Trophoblast cell (in vitro differentiated cells and primary cell): ENCODE data around the gene CAST.
A peak's percentile ranks its signal among the peaks of the same experiment; 100 is the strongest.

ENCODE experiments used
- DNase-seq, 2 donors: peaks; one replicate each; pipeline ENCODE4 v3.0.0-alpha.2; 2016
- H2AFZ ChIP-seq: 2 replicates; pipeline ENCODE4 v1.6.1; 2013; ENCODE audit warnings: low read length, moderate library complexity, mild to moderate bottlenecking; ENCODE audit not compliant: insufficient read depth, poor library complexity
- H2AK5ac ChIP-seq: 2 replicates; pipeline ENCODE4 v1.6.1; 2013; ENCODE audit warnings: mild to moderate bottlenecking, low read length
- H2BK120ac ChIP-seq: 2 replicates; pipeline ENCODE4 v1.6.1; 2013; ENCODE audit warnings: low read length, mild to moderate bottlenecking, moderate library complexity; ENCODE audit not compliant: insufficient read depth, poor library complexity
- H2BK12ac ChIP-seq: 2 replicates; pipeline ENCODE4 v1.6.1; 2013; ENCODE audit warnings: mild to moderate bottlenecking, low read length, moderate library complexity
- H2BK5ac ChIP-seq: 2 replicates; pipeline ENCODE4 v1.6.1; 2013; ENCODE audit warnings: low read length, low read depth, moderate library complexity, mild to moderate bottlenecking; ENCODE audit not compliant: poor library complexity
- H3K14ac ChIP-seq: 2 replicates; pipeline ENCODE4 v1.6.1; 2013; ENCODE audit warnings: mild to moderate bottlenecking, low read length
- H3K18ac ChIP-seq: 2 replicates; pipeline ENCODE4 v1.6.1; 2013; ENCODE audit warnings: mild to moderate bottlenecking, low read length
- H3K23ac ChIP-seq: 2 replicates; pipeline ENCODE4 v1.6.1; 2013; ENCODE audit warnings: low read length
- H3K27ac ChIP-seq: 2 replicates; pipeline ENCODE4 v1.5.1; 2013; ENCODE audit warnings: low read depth, mild to moderate bottlenecking, inconsistent platforms, low read length, moderate library complexity
- H3K27me3 ChIP-seq: 2 replicates; pipeline ENCODE4 v1.6.1; 2013; ENCODE audit warnings: inconsistent platforms, mild to moderate bottlenecking, low read length, moderate library complexity; ENCODE audit not compliant: insufficient read depth
- H3K36me3 ChIP-seq, 2 experiments: 1 replicate in 1 of 2; 2 replicates in 1 of 2; pipeline ENCODE4 v1.6.1; 2013; ENCODE audit warnings: low read length in 2 of 2, mild to moderate bottlenecking in 2 of 2, moderate library complexity in 1 of 2; ENCODE audit not compliant: insufficient read depth in 2 of 2, control insufficient read depth in 1 of 2
- H3K4ac ChIP-seq: 2 replicates; pipeline ENCODE4 v1.6.1; 2013; ENCODE audit warnings: low read depth, mild to moderate bottlenecking, low read length, moderate library complexity
- H3K4me1 ChIP-seq, 2 experiments: 1 replicate in 1 of 2; 2 replicates in 1 of 2; pipeline ENCODE4 v1.6.1; 2013; ENCODE audit warnings: low read length in 2 of 2, mild to moderate bottlenecking in 2 of 2, moderate library complexity in 1 of 2; ENCODE audit not compliant: insufficient read depth in 2 of 2, control insufficient read depth in 1 of 2
- H3K4me2 ChIP-seq: 2 replicates; pipeline ENCODE4 v1.6.1; 2013; ENCODE audit warnings: inconsistent platforms, mild to moderate bottlenecking, low read length, moderate library complexity
- H3K4me3 ChIP-seq: 2 replicates; pipeline ENCODE4 v1.5.1; 2013; ENCODE audit warnings: mild to moderate bottlenecking, low read depth, low read length, inconsistent platforms
- H3K79me1 ChIP-seq: one replicate; pipeline ENCODE4 v1.6.1; 2013; ENCODE audit warnings: low read length
- H3K79me2 ChIP-seq: 2 replicates; pipeline ENCODE4 v1.6.1; 2013; ENCODE audit warnings: low read length, mild to moderate bottlenecking; ENCODE audit not compliant: control insufficient read depth, insufficient read depth, poor library complexity
- H3K9ac ChIP-seq: 2 replicates; pipeline ENCODE4 v1.6.1; 2013; ENCODE audit warnings: mild to moderate bottlenecking, low read length
- H3K9me3 ChIP-seq: 2 replicates; pipeline ENCODE4 v1.6.1; 2013; ENCODE audit warnings: low read depth, mild to moderate bottlenecking, control low read depth, inconsistent platforms, low read length; ENCODE audit not compliant: insufficient read depth
- H4K12ac ChIP-seq: 2 replicates; pipeline ENCODE4 v1.6.1; 2013; ENCODE audit warnings: low read depth, mild to moderate bottlenecking, low read length, moderate library complexity
- H4K8ac ChIP-seq: 2 replicates; pipeline ENCODE4 v1.6.1; 2013; ENCODE audit warnings: low read depth, mild to moderate bottlenecking, low read length, moderate library complexity
- H4K91ac ChIP-seq: one replicate; pipeline ENCODE4 v1.6.1; 2013; ENCODE audit warnings: low read depth, mild to moderate bottlenecking, low read length, moderate library complexity
- WGBS: extraction: QIAGEN DNeasy Blood & Tissue Kit; methylation state at CpG from one replicate; pipeline ENCODE4 v1.1.7; 2013; ENCODE audit warnings: missing lambda C conversion rate; ENCODE audit not compliant: insufficient read length, insufficient coverage; ENCODE audit errors: extremely low coverage; 5-methylcytosine and 5-hydroxymethylcytosine counted together

Gene CAST

DNA sequence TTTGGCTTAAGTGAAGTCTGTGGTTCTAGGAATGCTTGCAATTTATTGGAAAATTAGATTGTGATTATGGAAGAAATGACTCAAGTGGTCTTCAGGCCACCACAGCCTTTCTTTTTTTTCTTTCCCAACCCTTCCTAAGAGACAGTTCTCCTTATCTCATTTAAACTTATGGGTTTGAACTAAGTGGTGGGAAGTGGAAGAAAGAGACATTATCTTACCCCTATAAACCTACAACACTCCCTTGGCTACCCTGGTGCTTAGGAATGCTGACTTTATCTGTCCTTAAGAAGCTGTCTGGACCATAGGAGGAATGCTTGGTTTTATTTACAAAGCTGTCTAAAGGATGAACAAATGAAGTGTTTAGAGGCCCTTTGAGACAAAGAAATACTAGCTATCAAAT lies 150.7 kb downstream of the CAST start:
- no peak overlapping the region for H2AK5ac ChIP-seq
- no peak overlapping the region for H3K4me2 ChIP-seq
- no peak overlapping the region for H2BK5ac ChIP-seq
- H4K91ac ChIP-seq = no peak overlapping the region
- H3K18ac ChIP-seq = no peak overlapping the region
- no peak overlapping the region for H3K4ac ChIP-seq
- no peak overlapping the region for H3K9ac ChIP-seq
- DNase-seq = peak in 1 of 2 donors; percentile 14
- H3K79me2 ChIP-seq = peaks cover 2% of the 10 kb centered on the region
- no peak overlapping the region for H2AFZ ChIP-seq
- no peak overlapping the region for H3K4me3 ChIP-seq
- no peaks in the 10 kb centered on the region for H3K9me3 ChIP-seq
- no peaks in the 10 kb centered on the region for H3K36me3 ChIP-seq
- no peak overlapping the region for H4K12ac ChIP-seq
- H3K27ac ChIP-seq = no peak overlapping the region
- H2BK120ac ChIP-seq = no peak overlapping the region
- peaks cover 4% of the 10 kb centered on the region for H3K79me1 ChIP-seq
- no peaks in the 10 kb centered on the region for H3K4me1 ChIP-seq
- no peak overlapping the region for H3K14ac ChIP-seq
- no peak overlapping the region for H4K8ac ChIP-seq
- H3K27me3 ChIP-seq = no peaks in the 10 kb centered on the region
- H2BK12ac ChIP-seq = no peak overlapping the region
- H3K23ac ChIP-seq = no peak overlapping the region

DNA sequence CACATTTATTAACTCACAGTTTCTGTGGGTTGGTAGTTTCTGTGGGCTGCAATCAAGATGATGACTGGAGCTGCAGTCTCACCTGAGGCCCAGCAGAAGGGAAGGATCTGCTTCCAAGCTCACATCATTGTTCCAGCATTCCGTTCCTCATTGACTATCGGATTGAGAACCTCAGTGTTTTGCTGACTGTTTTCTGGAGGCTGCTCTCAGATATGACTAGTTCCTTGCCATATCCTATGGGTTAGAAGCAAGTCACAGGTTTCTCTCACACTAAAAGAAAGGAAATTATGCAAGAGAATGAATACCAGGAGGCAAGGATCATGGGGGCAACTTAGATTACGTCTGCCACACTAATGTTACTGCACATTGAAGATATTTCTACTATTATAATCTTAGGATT lies 151.9 kb downstream of the CAST start:
- no peak overlapping the region for H3K4me3 ChIP-seq
- no peak overlapping the region for H4K8ac ChIP-seq
- no CpG with 5 or more reads among the region's 3 CpGs for WGBS
- H3K27ac ChIP-seq = no peak overlapping the region
- H4K91ac ChIP-seq = no peak overlapping the region
- H3K27me3 ChIP-seq = no peaks in the 10 kb centered on the region
- H4K12ac ChIP-seq = no peak overlapping the region
- DNase-seq = peak in 1 of 2 donors; percentile 29
- H3K4me2 ChIP-seq = no peak overlapping the region
- no peak overlapping the region for H2BK12ac ChIP-seq
- H3K18ac ChIP-seq = no peak overlapping the region
- no peak overlapping the region for H3K23ac ChIP-seq
- H2BK5ac ChIP-seq = no peak overlapping the region
- no peaks in the 10 kb centered on the region for H3K36me3 ChIP-seq
- H3K79me2 ChIP-seq = no peaks in the 10 kb centered on the region
- H2AK5ac ChIP-seq = peak overlapping the region; percentile 29
- H3K4ac ChIP-seq = no peak overlapping the region
- H2AFZ ChIP-seq = no peak overlapping the region
- no peaks in the 10 kb centered on the region for H3K4me1 ChIP-seq
- H3K79me1 ChIP-seq = no peaks in the 10 kb centered on the region
- no peak overlapping the region for H2BK120ac ChIP-seq
- H3K9ac ChIP-seq = no peak overlapping the region
- H3K9me3 ChIP-seq = no peaks in the 10 kb centered on the region
- no peak overlapping the region for H3K14ac ChIP-seq

- H3K4me1 ChIP-seq = no peaks in the 10 kb centered on the region
- H2BK12ac ChIP-seq = no peak overlapping the region
- no peaks in the 10 kb centered on the region for H3K79me1 ChIP-seq
- H4K12ac ChIP-seq = no peak overlapping the region
- DNase-seq = no peak
- no peak overlapping the region for H3K4me3 ChIP-seq
- no peak overlapping the region for H2BK120ac ChIP-seq
- H2AFZ ChIP-seq = no peak overlapping the region
- no peak overlapping the region for H2BK5ac ChIP-seq
- H3K36me3 ChIP-seq = no peaks in the 10 kb centered on the region
- H2AK5ac ChIP-seq = no peak overlapping the region
- no peak overlapping the region for H3K4ac ChIP-seq
- WGBS = no CpG with 5 or more reads among the region's 6 CpGs
- no peak overlapping the region for H3K14ac ChIP-seq
- H3K79me2 ChIP-seq = no peaks in the 10 kb centered on the region
- H4K8ac ChIP-seq = no peak overlapping the region
- no peak overlapping the region for H3K4me2 ChIP-seq
- H3K18ac ChIP-seq = no peak overlapping the region
- H3K9ac ChIP-seq = no peak overlapping the region
- no peaks in the 10 kb centered on the region for H3K27me3 ChIP-seq
- H3K9me3 ChIP-seq = no peaks in the 10 kb centered on the region
- H4K91ac ChIP-seq = no peak overlapping the region
- H3K23ac ChIP-seq = no peak overlapping the region
- no peak overlapping the region for H3K27ac ChIP-seq
These were observed 154.3 kb downstream of the CAST start for GRCh38 chr5:96816411-96816939.

- H3K4ac ChIP-seq = no peak overlapping the region
- no peaks in the 10 kb centered on the region for H3K27me3 ChIP-seq
- H3K9me3 ChIP-seq = no peaks in the 10 kb centered on the region
- no peak overlapping the region for H4K12ac ChIP-seq
- no peak overlapping the region for H3K4me2 ChIP-seq
- H2AK5ac ChIP-seq = no peak overlapping the region
- no peaks in the 10 kb centered on the region for H3K36me3 ChIP-seq
- no peak overlapping the region for H4K8ac ChIP-seq
- H3K9ac ChIP-seq = no peak overlapping the region
- no peak overlapping the region for H3K27ac ChIP-seq
- WGBS = no CpG with 5 or more reads among the region's 1 CpG
- DNase-seq = no peak
- H2AFZ ChIP-seq = no peak overlapping the region
- H4K91ac ChIP-seq = no peak overlapping the region
- no peak overlapping the region for H3K18ac ChIP-seq
- H2BK5ac ChIP-seq = no peak overlapping the region
- no peak overlapping the region for H2BK120ac ChIP-seq
- H3K79me2 ChIP-seq = no peaks in the 10 kb centered on the region
- H3K79me1 ChIP-seq = no peaks in the 10 kb centered on the region
- H2BK12ac ChIP-seq = no peak overlapping the region
- no peaks in the 10 kb centered on the region for H3K4me1 ChIP-seq
- no peak overlapping the region for H3K23ac ChIP-seq
- H3K14ac ChIP-seq = no peak overlapping the region
- no peak overlapping the region for H3K4me3 ChIP-seq
These were observed 154.8 kb downstream of the CAST start for GRCh38 chr5:96816991-96817390.
